GM19372 (cell line): ENCODE measurements around the gene SYN1.
"Not testable (repeated sequence)": the region's sequence is repeated elsewhere in the genome, so short reads cannot be mapped to it uniquely, and the experiment has no call there.

Experiments used
- ATAC-seq: cut with Tn5 transposase; IDR thresholded peaks from one replicate; pipeline ENCODE4 v1.9.1; 2021; ENCODE audit warnings: mild to moderate bottlenecking, low read depth, moderate library complexity; ENCODE audit not compliant: unreplicated experiment

The SYN1 gene

GRCh38 chrX:47603125-47603524 lies 16.5 kb downstream of the SYN1 start:
- ATAC-seq: not testable (repeated sequence)

- ATAC-seq: no peak
Measured at GRCh38 chrX:47597222-47597621, 22.4 kb downstream of the SYN1 start.

GRCh38 chrX:47596256-47596655 lies 23.4 kb downstream of the SYN1 start:
- ATAC-seq: no peak

GRCh38 chrX:47595716-47596251 lies 23.9 kb downstream of the SYN1 start:
- ATAC-seq: no peak

- no peak for ATAC-seq
Measured at GRCh38 chrX:47593522-47593921, 26.1 kb downstream of the SYN1 start.

- ATAC-seq: no peak
Measured at GRCh38 chrX:47590984-47591383, 28.7 kb downstream of the SYN1 start.

- no peak for ATAC-seq
Measured at GRCh38 chrX:47587906-47588735, 31.5 kb downstream of the SYN1 start.

GRCh38 chrX:47587091-47587891 lies 32.4 kb downstream of the SYN1 start:
- no peak for ATAC-seq

- no peak for ATAC-seq
Measured at GRCh38 chrX:47586043-47586787, 33.4 kb downstream of the SYN1 start.

- ATAC-seq: no peak
Measured at GRCh38 chrX:47585273-47585672, 34.4 kb downstream of the SYN1 start.

- ATAC-seq: no peak
Measured at GRCh38 chrX:47584714-47585113, 34.9 kb downstream of the SYN1 start.

- no peak for ATAC-seq
Measured at GRCh38 chrX:47583240-47583861, 36.3 kb downstream of the SYN1 start.

- peak; percentile 90 for ATAC-seq
Measured at GRCh38 chrX:47581731-47582647, 37.7 kb downstream of the SYN1 start, which contains the start of gene TIMP1. Gene TIMP1, plus strand, starts transcription at chrX:47582436. Its CDS starts 980 bp downstream, at chrX:47583416.

GRCh38 chrX:47579537-47579936 lies 40.1 kb downstream of the SYN1 start:
- no peak for ATAC-seq

GRCh38 chrX:47578692-47579091 lies 41.0 kb downstream of the SYN1 start:
- no peak for ATAC-seq

GRCh38 chrX:47577901-47578300 lies 41.8 kb downstream of the SYN1 start:
- ATAC-seq: no peak

- ATAC-seq: no peak
Measured at GRCh38 chrX:47577424-47577823, 42.2 kb downstream of the SYN1 start.

GRCh38 chrX:47576021-47576898 lies 43.4 kb downstream of the SYN1 start:
- ATAC-seq: no peak
